Astrocyte (in vitro differentiated cells and primary cell): Measurements from ENCODE around the gene FRMD4A.

ENCODE experiments used
- EZH2 ChIP-seq: IDR thresholded peaks from 2 replicates; pipeline ENCODE4 v1.6.1; 2012; ENCODE audit warnings: mild to moderate bottlenecking, low read length, inconsistent platforms; ENCODE audit not compliant: insufficient read depth
- TF ChIP-seq, protein P1 (sequence below): IDR thresholded peaks from 2 replicates; pipeline ENCODE4 v1.5.1; 2011; ENCODE audit warnings: low read depth, mild to moderate bottlenecking, inconsistent platforms, low read length, moderate library complexity; ENCODE audit not compliant: insufficient read depth

DNA sequence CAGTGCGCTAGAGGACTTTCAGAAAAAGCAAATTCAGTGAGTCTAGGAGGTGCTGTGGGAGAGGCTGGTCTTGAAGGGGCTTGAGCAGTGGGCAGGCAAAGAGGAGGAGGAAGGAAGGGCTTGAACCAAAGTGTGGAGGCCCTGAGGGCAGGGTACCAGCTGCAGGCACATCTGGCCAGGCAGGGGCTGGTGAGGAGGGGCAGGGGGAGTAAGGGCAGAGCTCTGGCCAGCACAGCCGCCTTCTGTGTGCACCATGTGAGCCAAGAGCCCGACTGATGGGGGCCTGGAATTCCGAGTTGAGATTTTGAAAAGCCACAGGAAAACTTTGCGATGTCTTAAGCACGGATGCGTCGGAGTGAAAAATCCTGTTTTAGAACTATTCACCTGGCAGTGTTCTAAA is 669.5 kb downstream of the FRMD4A start:
- TF ChIP-seq, protein P1, sequence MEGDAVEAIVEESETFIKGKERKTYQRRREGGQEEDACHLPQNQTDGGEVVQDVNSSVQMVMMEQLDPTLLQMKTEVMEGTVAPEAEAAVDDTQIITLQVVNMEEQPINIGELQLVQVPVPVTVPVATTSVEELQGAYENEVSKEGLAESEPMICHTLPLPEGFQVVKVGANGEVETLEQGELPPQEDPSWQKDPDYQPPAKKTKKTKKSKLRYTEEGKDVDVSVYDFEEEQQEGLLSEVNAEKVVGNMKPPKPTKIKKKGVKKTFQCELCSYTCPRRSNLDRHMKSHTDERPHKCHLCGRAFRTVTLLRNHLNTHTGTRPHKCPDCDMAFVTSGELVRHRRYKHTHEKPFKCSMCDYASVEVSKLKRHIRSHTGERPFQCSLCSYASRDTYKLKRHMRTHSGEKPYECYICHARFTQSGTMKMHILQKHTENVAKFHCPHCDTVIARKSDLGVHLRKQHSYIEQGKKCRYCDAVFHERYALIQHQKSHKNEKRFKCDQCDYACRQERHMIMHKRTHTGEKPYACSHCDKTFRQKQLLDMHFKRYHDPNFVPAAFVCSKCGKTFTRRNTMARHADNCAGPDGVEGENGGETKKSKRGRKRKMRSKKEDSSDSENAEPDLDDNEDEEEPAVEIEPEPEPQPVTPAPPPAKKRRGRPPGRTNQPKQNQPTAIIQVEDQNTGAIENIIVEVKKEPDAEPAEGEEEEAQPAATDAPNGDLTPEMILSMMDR, result no peak
- TF ChIP-seq EZH2, result no peak
